Glutamatergic neuron (in vitro differentiated cells): ENCODE data around the gene NKX1-1. TPM values are rescaled to one million over a fixed set of nuclear protein-coding genes. Genes with fewer than 3 reads are reported as not detected.
"Not testable (repeated sequence)": the region's sequence is repeated elsewhere in the genome, so short reads cannot be mapped to it uniquely, and the experiment has no call there.

Experiments
- DNase-seq: peaks from one replicate; pipeline ENCODE4 v3.0.0; 2022
- H3K27ac Mint-ChIP-seq: one replicate; pipeline ENCODE4 v1.8.0; 2020; ENCODE audit warnings: mild to moderate bottlenecking, mixed read lengths, inconsistent platforms; ENCODE audit not compliant: unreplicated experiment
- H3K27me3 Mint-ChIP-seq: one replicate; pipeline ENCODE4 v1.8.0; 2020; ENCODE audit warnings: mild to moderate bottlenecking, moderate library complexity, mixed read lengths, inconsistent platforms; ENCODE audit not compliant: unreplicated experiment
- H3K36me3 Mint-ChIP-seq: one replicate; pipeline ENCODE4 v1.8.0; 2020; ENCODE audit warnings: mild to moderate bottlenecking, mixed read lengths, inconsistent platforms; ENCODE audit not compliant: unreplicated experiment
- H3K4me1 Mint-ChIP-seq: one replicate; pipeline ENCODE4 v1.8.0; 2020; ENCODE audit warnings: mild to moderate bottlenecking, low read depth, mixed read lengths, inconsistent platforms; ENCODE audit not compliant: unreplicated experiment
- H3K4me3 Mint-ChIP-seq: one replicate; pipeline ENCODE4 v1.8.0; 2020; ENCODE audit warnings: mild to moderate bottlenecking, mixed read lengths, inconsistent platforms; ENCODE audit not compliant: unreplicated experiment
- H3K9me3 Mint-ChIP-seq: one replicate; pipeline ENCODE4 v1.8.0; 2020; ENCODE audit warnings: mild to moderate bottlenecking, moderate library complexity, mixed read lengths, inconsistent platforms; ENCODE audit not compliant: unreplicated experiment
- total RNA-seq: library from RNA; stranded (reverse); fragmentation: NEBNext Ultra II Directional; extraction: Animal tissue kit (Norgen Biotek cat#: 25700); gene quantifications from one replicate; pipeline ENCODE4 v1.2.1, GENCODE V29; 2021; ENCODE audit not compliant: unreplicated experiment
- TF ChIP-seq, protein P1 (sequence below): fragments of 200-600 bp; sonication (generic); IDR thresholded peaks from one replicate; pipeline ENCODE4 v1.5.0; 2021; ENCODE audit not compliant: partially characterized antibody, unreplicated experiment

The NKX1-1 gene
- total RNA-seq, 1 donor from 2014 or later = not detected

DNA sequence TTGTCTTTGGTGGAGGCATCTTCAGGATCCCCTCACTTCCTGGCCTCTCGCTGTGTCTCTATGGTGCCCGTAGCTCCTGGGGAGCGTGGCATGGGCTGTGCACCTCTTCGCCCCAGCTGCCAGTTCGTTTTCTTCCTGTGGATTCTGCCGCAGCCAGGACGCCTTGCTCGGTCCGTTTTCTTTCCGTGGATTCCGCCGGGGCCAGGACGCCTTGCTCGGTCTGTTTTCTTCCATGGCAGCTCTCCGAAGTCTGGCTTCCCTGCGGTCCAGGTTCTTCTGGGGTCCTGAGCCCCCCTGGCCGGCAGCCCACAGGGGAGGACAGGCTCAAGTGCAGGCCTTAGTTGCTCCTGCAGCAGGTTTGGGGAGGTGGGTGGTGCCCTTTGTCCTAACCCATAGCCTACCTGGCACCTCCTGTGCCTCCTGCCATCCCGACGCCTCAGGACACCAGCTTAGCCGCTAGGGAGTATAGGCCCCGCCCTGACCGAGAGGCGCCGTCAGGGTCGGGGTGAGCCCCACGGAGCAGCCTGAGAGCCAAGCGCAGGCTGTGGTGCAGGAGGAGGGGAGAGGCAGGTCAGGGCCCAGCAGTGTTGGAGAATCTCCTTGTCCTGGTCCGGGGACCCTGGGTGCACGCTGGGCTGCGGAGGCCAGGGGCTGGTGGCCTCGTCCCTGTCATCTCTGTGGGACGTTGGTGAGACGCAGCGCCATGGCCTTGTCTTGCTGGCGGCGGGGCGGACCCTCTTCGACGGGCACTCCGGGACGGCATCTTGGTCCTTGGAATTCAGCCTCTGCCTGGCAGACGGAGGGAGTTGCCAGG, 32.1 kb downstream of the NKX1-1 start:
- H3K4me3 Mint-ChIP-seq = peak overlapping the region; percentile 38
- DNase-seq = peak; percentile 14
- H3K27me3 Mint-ChIP-seq = no peaks in the 10 kb centered on the region
- H3K36me3 Mint-ChIP-seq = peaks cover 25% of the 10 kb centered on the region
- TF ChIP-seq, protein P1, sequence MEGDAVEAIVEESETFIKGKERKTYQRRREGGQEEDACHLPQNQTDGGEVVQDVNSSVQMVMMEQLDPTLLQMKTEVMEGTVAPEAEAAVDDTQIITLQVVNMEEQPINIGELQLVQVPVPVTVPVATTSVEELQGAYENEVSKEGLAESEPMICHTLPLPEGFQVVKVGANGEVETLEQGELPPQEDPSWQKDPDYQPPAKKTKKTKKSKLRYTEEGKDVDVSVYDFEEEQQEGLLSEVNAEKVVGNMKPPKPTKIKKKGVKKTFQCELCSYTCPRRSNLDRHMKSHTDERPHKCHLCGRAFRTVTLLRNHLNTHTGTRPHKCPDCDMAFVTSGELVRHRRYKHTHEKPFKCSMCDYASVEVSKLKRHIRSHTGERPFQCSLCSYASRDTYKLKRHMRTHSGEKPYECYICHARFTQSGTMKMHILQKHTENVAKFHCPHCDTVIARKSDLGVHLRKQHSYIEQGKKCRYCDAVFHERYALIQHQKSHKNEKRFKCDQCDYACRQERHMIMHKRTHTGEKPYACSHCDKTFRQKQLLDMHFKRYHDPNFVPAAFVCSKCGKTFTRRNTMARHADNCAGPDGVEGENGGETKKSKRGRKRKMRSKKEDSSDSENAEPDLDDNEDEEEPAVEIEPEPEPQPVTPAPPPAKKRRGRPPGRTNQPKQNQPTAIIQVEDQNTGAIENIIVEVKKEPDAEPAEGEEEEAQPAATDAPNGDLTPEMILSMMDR = no peak
- peaks cover 9% of the 10 kb centered on the region for H3K4me1 Mint-ChIP-seq
- H3K27ac Mint-ChIP-seq = no peak overlapping the region
- peaks cover 6% of the 10 kb centered on the region for H3K9me3 Mint-ChIP-seq

DNA sequence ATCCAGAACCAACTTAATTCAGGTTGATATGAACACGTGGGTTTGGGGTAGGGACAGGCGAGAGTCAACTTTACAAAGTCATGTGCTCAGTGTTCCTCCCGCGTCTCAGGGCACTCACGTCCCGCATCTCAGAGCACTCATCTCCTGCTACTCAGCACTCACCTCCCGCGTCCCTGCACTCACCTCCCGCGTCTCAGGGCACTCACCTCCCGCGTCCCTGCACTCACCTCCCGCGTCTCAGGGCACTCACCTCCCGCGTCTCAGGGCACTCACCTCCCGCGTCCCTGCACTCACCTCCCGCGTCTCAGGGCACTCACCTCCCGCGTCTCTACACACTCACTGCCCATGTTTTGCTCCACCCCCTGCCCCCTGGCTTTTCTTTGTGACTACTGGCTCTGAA, 33.7 kb downstream of the NKX1-1 start:
- H3K4me1 Mint-ChIP-seq, DNase-seq, H3K27ac Mint-ChIP-seq, H3K27me3 Mint-ChIP-seq, H3K4me3 Mint-ChIP-seq, H3K9me3 Mint-ChIP-seq: not testable (repeated sequence)
- peaks cover 25% of the 10 kb centered on the region for H3K36me3 Mint-ChIP-seq

DNA sequence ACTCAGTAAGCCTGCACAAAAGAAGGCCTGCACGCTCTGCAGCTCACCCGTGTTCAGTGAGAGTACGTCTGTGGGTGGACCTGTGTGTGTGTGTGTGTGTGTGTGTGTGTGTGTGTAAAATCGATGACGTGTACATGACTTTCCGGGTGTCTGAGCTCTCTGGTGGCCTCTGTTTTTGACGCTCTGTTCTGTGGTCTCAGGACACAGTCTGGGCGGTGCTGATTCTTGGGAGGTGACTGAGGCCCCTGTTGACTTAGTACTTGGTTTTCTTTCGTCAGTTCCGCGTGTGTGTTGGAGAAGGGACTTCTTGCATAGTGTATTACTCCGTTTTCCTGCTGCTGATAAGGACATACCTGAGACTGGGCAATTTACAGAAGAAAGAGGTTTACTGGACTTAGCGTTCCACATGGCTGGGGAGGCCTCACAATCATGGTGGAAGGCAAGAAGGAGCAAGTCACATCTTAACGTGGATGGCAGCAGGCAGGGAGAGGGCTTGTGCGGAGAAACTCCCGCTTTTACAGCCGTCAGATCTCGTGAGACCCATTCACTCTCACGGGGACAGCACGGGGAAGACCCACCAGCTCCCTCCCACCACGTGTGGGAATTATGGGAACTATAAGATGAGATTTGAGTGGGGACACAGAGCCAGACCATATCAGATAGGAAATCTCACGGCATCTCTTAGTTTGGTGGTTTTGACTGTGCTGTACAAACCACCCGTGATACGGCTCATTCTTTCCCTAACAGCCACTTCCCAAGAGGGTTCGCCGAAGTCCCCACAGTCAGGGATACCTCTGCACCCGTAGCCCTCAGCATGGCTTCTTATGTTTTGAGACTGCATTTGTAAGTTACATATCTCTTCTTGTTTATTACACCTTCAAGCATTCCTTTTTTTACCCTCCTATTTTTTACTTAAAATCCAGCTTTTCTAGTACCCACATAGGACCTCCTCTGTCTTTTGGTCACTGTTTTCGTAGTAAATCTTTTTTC, 34.8 kb downstream of the NKX1-1 start:
- no peak overlapping the region for H3K27ac Mint-ChIP-seq
- DNase-seq = peak; percentile 7
- TF ChIP-seq, protein P1 = no peak
- peaks cover 11% of the 10 kb centered on the region for H3K4me1 Mint-ChIP-seq
- H3K27me3 Mint-ChIP-seq = no peaks in the 10 kb centered on the region
- H3K9me3 Mint-ChIP-seq = peaks cover 6% of the 10 kb centered on the region
- H3K36me3 Mint-ChIP-seq = peaks cover 25% of the 10 kb centered on the region
- no peak overlapping the region for H3K4me3 Mint-ChIP-seq

DNA sequence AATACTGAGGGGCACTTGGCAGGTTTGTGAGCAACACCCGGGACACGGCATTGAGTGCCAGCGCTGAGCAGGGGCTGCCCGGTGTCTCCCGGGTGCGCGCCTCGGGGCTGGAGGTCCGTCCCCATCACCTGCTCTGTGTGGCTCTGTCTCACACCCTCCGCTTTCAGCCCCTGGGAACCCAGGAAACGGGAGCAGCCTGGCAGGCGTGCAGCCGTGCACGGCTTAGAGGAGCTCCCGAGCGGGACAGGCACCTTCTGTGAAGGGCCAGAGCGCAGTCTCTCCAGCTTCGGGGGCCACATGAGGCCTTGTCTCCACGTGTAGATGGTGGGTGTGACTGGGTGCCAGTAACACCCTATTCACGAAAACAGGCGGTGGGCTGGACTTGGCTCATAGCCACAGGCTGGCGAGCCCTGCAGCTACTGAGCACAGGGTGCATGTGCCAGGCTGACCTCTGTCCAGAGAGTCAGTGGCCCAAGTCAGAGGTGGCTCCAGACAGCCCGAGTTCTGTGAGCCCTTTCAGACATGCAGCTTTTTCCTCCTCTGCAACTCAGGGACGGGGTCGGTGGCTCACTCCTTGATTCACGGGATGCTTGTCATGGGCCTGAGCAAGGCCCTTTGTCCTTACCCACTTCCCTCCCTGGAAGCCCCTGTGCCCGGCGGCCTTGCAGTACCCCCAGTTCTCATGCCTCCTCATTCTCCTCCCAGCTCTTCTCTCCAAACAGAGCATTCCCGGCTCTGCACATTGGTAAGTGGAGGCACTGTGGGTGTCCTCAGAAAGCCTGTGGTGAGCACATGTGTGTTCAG, 35.7 kb downstream of the NKX1-1 start:
- Mint-ChIP-seq H3K9me3 (peaks cover 6% of the 10 kb centered on the region), H3K36me3 (peaks cover 25% of the 10 kb centered on the region), H3K27ac (no peak overlapping the region), H3K27me3 (no peaks in the 10 kb centered on the region), H3K4me1 (peaks cover 11% of the 10 kb centered on the region), H3K4me3 (no peak overlapping the region)
- TF ChIP-seq, protein P1 = no peak
- DNase-seq = peak; percentile 19
